Measurements from ENCODE around the gene MARCHF5.
"Not testable (repeated sequence)": the region's sequence is repeated elsewhere in the genome, so short reads cannot be mapped to it uniquely, and the experiment has no call there.

MARCHF5 gene

GRCh38 chr10:92382631-92383030, 91.7 kb downstream of the MARCHF5 start:
- no peak for DNase-seq (ENCODE audit: low read depth, low spot score)
- H3K27ac ChIP-seq = no peak overlapping the region

- DNase-seq (ENCODE audit: low read depth, low spot score) = peak; percentile 14
Measured at GRCh38 chr10:92384741-92385140, 93.8 kb downstream of the MARCHF5 start.

GRCh38 chr10:92385831-92386230, 94.9 kb downstream of the MARCHF5 start:
- no peak for DNase-seq (ENCODE audit: low read depth, low spot score)
- H3K27ac ChIP-seq = no peak overlapping the region

More at GRCh38 chr10:92384741-92385140, 93.8 kb downstream of the MARCHF5 start:
- no peak overlapping the region for H3K27ac ChIP-seq

GRCh38 chr10:92387289-92387940, 96.4 kb downstream of the MARCHF5 start:
- DNase-seq (ENCODE audit: low read depth, low spot score) = peak; percentile 12
- H3K27ac ChIP-seq = no peak overlapping the region

GRCh38 chr10:92393173-92393572, 102.2 kb downstream of the MARCHF5 start:
- not testable (repeated sequence) for H3K27ac ChIP-seq; DNase-seq (ENCODE audit: low read depth, low spot score)

- no peak for DNase-seq (ENCODE audit: low read depth, low spot score)
- H3K27ac ChIP-seq = no peak overlapping the region
Measured at GRCh38 chr10:92395271-92395670, 104.3 kb downstream of the MARCHF5 start.

- not testable (repeated sequence) for DNase-seq (ENCODE audit: low read depth, low spot score); H3K27ac ChIP-seq
Measured at GRCh38 chr10:92402234-92402633, 111.3 kb downstream of the MARCHF5 start.

All from epithelial cell of prostate (primary cell).